ENCODE data around the gene DLAT.

Gene DLAT

GRCh38 chr11:112049777-112050176 lies 24.6 kb downstream of the DLAT start:
- no peak overlapping the region for H3K27ac ChIP-seq (ENCODE audit: low read depth, low read length)
- H3K36me3 ChIP-seq (ENCODE audit: low read length): peaks cover 42% of the 10 kb centered on the region
- no peak overlapping the region for H3K4me3 ChIP-seq (ENCODE audit: insufficient read depth, low read length, poor library complexity, severe bottlenecking)
- no peaks in the 10 kb centered on the region for H3K27me3 ChIP-seq (ENCODE audit: low read length)
- no peaks in the 10 kb centered on the region; the same call in 1 of the 2 replicates for H4K20me1 ChIP-seq (ENCODE audit: low read depth, low read length)
- H2AFZ ChIP-seq (ENCODE audit: low read depth, low read length, severe bottlenecking): no peak overlapping the region
- no peaks in the 10 kb centered on the region for H3K9me3 ChIP-seq (ENCODE audit: insufficient read depth, low read length)
- TF ChIP-seq CTCF (IDR thresholded peaks at IDR 0.05; ENCODE audit: insufficient read depth, low read length, poor library complexity, severe bottlenecking) (no peak), EZH2phosphoT487 (conservative IDR thresholded peaks at IDR 0.05; ENCODE audit: low read length) (no peak)
- no peaks in the 10 kb centered on the region; the same call in 1 of the 2 replicates for H3F3A ChIP-seq (ENCODE audit: insufficient read depth)
- no peak overlapping the region for H3K4me2 ChIP-seq (ENCODE audit: low read depth, low read length, poor library complexity, severe bottlenecking)
- no peak overlapping the region for H3K9ac ChIP-seq (ENCODE audit: low read length)
- H3K9me2 ChIP-seq (replicated peaks; ENCODE audit: insufficient read depth, low read length): no peaks in the 10 kb centered on the region
- H3K79me2 ChIP-seq (ENCODE audit: insufficient read depth, low read length): no peaks in the 10 kb centered on the region

GRCh38 chr11:112050721-112051120 lies 25.5 kb downstream of the DLAT start:
- H3K27ac ChIP-seq (ENCODE audit: low read depth, low read length): peak overlapping the region; percentile 50; the same call in 1 of the 2 replicates
- peak overlapping the region; percentile 3 for H3K4me2 ChIP-seq (ENCODE audit: low read depth, low read length, poor library complexity, severe bottlenecking)
- H2AFZ ChIP-seq (ENCODE audit: low read depth, low read length, severe bottlenecking): no peak overlapping the region
- no peaks in the 10 kb centered on the region for H3K9me3 ChIP-seq (ENCODE audit: insufficient read depth, low read length)
- no peaks in the 10 kb centered on the region for H3K9me2 ChIP-seq (replicated peaks; ENCODE audit: insufficient read depth, low read length)
- no peaks in the 10 kb centered on the region; the same call in 1 of the 2 replicates for H3F3A ChIP-seq (ENCODE audit: insufficient read depth)
- H3K36me3 ChIP-seq (ENCODE audit: low read length): peaks cover 36% of the 10 kb centered on the region
- H3K4me3 ChIP-seq (ENCODE audit: insufficient read depth, low read length, poor library complexity, severe bottlenecking): no peak overlapping the region
- TF ChIP-seq CTCF (IDR thresholded peaks at IDR 0.05; ENCODE audit: insufficient read depth, low read length, poor library complexity, severe bottlenecking) (no peak), EZH2phosphoT487 (conservative IDR thresholded peaks at IDR 0.05; ENCODE audit: low read length) (no peak)
- H3K79me2 ChIP-seq (ENCODE audit: insufficient read depth, low read length): no peaks in the 10 kb centered on the region
- no peaks in the 10 kb centered on the region; the same call in 1 of the 2 replicates for H4K20me1 ChIP-seq (ENCODE audit: low read depth, low read length)
- H3K27me3 ChIP-seq (ENCODE audit: low read length): no peaks in the 10 kb centered on the region
- H3K9ac ChIP-seq (ENCODE audit: low read length): no peak overlapping the region

GRCh38 chr11:112051768-112052167 lies 26.6 kb downstream of the DLAT start:
- peaks cover 30% of the 10 kb centered on the region for H3K36me3 ChIP-seq (ENCODE audit: low read length)

More at GRCh38 chr11:112051768-112052167, 26.6 kb downstream of the DLAT start:
- no peak overlapping the region for H2AFZ ChIP-seq (ENCODE audit: low read depth, low read length, severe bottlenecking)
- no peak overlapping the region for H3K4me3 ChIP-seq (ENCODE audit: insufficient read depth, low read length, poor library complexity, severe bottlenecking)
- H3K9me3 ChIP-seq (ENCODE audit: insufficient read depth, low read length): no peaks in the 10 kb centered on the region
- H3F3A ChIP-seq (ENCODE audit: insufficient read depth): no peaks in the 10 kb centered on the region; the same call in 1 of the 2 replicates
- no peak for TF ChIP-seq CTCF (IDR thresholded peaks at IDR 0.05; ENCODE audit: insufficient read depth, low read length, poor library complexity, severe bottlenecking)
- TF ChIP-seq EZH2phosphoT487 (conservative IDR thresholded peaks at IDR 0.05; ENCODE audit: low read length): no peak
- no peak overlapping the region for H3K4me2 ChIP-seq (ENCODE audit: low read depth, low read length, poor library complexity, severe bottlenecking)
- H3K79me2 ChIP-seq (ENCODE audit: insufficient read depth, low read length): no peaks in the 10 kb centered on the region
- H3K9ac ChIP-seq (ENCODE audit: low read length): no peak overlapping the region
- no peaks in the 10 kb centered on the region for H3K27me3 ChIP-seq (ENCODE audit: low read length)
- no peaks in the 10 kb centered on the region; the same call in 1 of the 2 replicates for H4K20me1 ChIP-seq (ENCODE audit: low read depth, low read length)
- no peak overlapping the region for H3K27ac ChIP-seq (ENCODE audit: low read depth, low read length)
- H3K9me2 ChIP-seq (replicated peaks; ENCODE audit: insufficient read depth, low read length): no peaks in the 10 kb centered on the region
